Measurements from ENCODE around the gene SLC44A4. TPM values are rescaled to one million over a fixed set of nuclear protein-coding genes. Genes with fewer than 3 reads are reported as not detected.

The SLC44A4 gene
- total and polyA plus RNA-seq, 4 donors, result 0.13 to 2.4 (median 0.17) TPM; not detected in 1

- no peak for TF ChIP-seq GABPA (IDR thresholded peaks at IDR 0.05 in 1 of 2, conservative IDR thresholded peaks at IDR 0.05 in 1 of 2)
- no peak for TF ChIP-seq SP1 (IDR thresholded peaks at IDR 0.05)
- TF ChIP-seq JUND (IDR thresholded peaks at IDR 0.05), result no peak
- no peak for TF ChIP-seq EGR1 (IDR thresholded peaks at IDR 0.05; ENCODE audit: low read depth in 2 of 2)
- no peak for TF ChIP-seq HNF4A (conservative IDR thresholded peaks at IDR 0.05)
These were observed 2.4 kb downstream of the SLC44A4 start (continued) for GRCh38 chr6:31876357-31876756.

DNA sequence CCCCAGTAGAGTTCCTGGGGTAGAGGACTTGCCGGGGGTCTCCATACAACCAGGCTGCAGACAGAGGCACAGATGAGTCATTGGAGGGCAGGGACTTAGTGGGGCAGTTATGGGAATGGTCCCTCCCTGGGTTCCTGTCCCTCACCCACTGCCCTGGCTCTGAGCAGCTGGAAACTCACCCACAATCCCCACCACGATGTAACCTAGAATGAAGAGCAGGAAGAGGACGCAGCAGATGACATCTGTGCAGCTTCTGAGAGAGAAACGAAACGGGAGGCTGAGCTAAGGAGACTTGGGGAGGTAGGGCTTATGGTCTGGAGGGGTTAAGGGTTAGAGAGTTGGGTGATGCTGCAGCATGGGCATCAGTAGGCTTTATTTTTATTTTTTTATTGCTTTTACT lies 2.9 kb downstream of the SLC44A4 start:
- H3K27me3 ChIP-seq (ENCODE audit: control insufficient read depth in 4 of 4, insufficient read depth in 4 of 4, low read length in 3 of 4), result no peaks in the 10 kb centered on the region
- no peak overlapping the region for H3K9ac ChIP-seq (ENCODE audit: low read depth in 1 of 2, low read length in 2 of 2)
- no peak for TF ChIP-seq FOXA1 (IDR thresholded peaks at IDR 0.05)
- TF ChIP-seq HNF4G (IDR thresholded peaks at IDR 0.05), result no peak
- no peak for TF ChIP-seq JUND (IDR thresholded peaks at IDR 0.05)
- no peak for TF ChIP-seq RAD21 (IDR thresholded peaks at IDR 0.05)
- TF ChIP-seq YY1 (IDR thresholded peaks at IDR 0.05), result no peak
- no peak for TF ChIP-seq MAX (IDR thresholded peaks at IDR 0.05)
- no peak for TF ChIP-seq REST (IDR thresholded peaks at IDR 0.05)
- TF ChIP-seq SP1 (IDR thresholded peaks at IDR 0.05), result no peak
- no peak for TF ChIP-seq FOXA2 (IDR thresholded peaks at IDR 0.05)
- TF ChIP-seq, protein P1, sequence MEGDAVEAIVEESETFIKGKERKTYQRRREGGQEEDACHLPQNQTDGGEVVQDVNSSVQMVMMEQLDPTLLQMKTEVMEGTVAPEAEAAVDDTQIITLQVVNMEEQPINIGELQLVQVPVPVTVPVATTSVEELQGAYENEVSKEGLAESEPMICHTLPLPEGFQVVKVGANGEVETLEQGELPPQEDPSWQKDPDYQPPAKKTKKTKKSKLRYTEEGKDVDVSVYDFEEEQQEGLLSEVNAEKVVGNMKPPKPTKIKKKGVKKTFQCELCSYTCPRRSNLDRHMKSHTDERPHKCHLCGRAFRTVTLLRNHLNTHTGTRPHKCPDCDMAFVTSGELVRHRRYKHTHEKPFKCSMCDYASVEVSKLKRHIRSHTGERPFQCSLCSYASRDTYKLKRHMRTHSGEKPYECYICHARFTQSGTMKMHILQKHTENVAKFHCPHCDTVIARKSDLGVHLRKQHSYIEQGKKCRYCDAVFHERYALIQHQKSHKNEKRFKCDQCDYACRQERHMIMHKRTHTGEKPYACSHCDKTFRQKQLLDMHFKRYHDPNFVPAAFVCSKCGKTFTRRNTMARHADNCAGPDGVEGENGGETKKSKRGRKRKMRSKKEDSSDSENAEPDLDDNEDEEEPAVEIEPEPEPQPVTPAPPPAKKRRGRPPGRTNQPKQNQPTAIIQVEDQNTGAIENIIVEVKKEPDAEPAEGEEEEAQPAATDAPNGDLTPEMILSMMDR (IDR thresholded peaks at IDR 0.05; ENCODE audit: low read depth, low read length, missing input control), result no peak
- TF ChIP-seq HNF4A (conservative IDR thresholded peaks at IDR 0.05), result no peak
- TF ChIP-seq EGR1 (IDR thresholded peaks at IDR 0.05; ENCODE audit: low read depth in 2 of 2), result no peak
- TF ChIP-seq RXRA (IDR thresholded peaks at IDR 0.05), result no peak
- TF ChIP-seq NR2F2 (IDR thresholded peaks at IDR 0.05), result no peak
- no peak for TF ChIP-seq ATF3 (IDR thresholded peaks at IDR 0.05)
- TF ChIP-seq GABPA (IDR thresholded peaks at IDR 0.05 in 1 of 2, conservative IDR thresholded peaks at IDR 0.05 in 1 of 2), result no peak
- no peak for TF ChIP-seq ZBTB33 (IDR thresholded peaks at IDR 0.05)
- no peak for TF ChIP-seq TAF1 (conservative IDR thresholded peaks at IDR 0.05)
- 73% methylated on average over 5 of the region's 5 CpGs for WGBS
- H3K27ac ChIP-seq (ENCODE audit: low read depth in 1 of 2, low read length in 2 of 2), result no peak overlapping the region
- no peaks in the 10 kb centered on the region for H3K4me1 ChIP-seq (ENCODE audit: control insufficient read depth in 4 of 4, insufficient read depth in 4 of 4, low read length in 3 of 4)
- no peaks in the 10 kb centered on the region for H3K9me3 ChIP-seq (ENCODE audit: control insufficient read depth in 4 of 4, low read length in 3 of 4)
- no peak for DNase-seq (ENCODE audit: low spot score)
- no peak overlapping the region for H3K4me3 ChIP-seq (ENCODE audit: low read depth in 1 of 3, low read length in 3 of 3)
- peaks cover 0 to 12% (median 4%) of the 10 kb centered on the region in 4 donors for H3K36me3 ChIP-seq (ENCODE audit: control insufficient read depth in 4 of 4, insufficient read depth in 3 of 4, low read depth in 1 of 4, low read length in 3 of 4)
